Measurements from ENCODE around the gene CFAP65. TPM values are rescaled to one million over a fixed set of nuclear protein-coding genes. Genes with fewer than 3 reads are reported as not detected.

CFAP65 gene
- total and polyA plus RNA-seq, 7 donors = under 0.01 to 0.10 (median under 0.01) TPM; not detected in 4

- WGBS, 2 donors = 13 to 14% methylated on average over 9 of the region's 9 CpGs
- intact Hi-C loops (cut with DNase I) = loop anchor here (10.0 kb wide), 1 partner anchor 155 kb away; no protein-coding TSS in a partner anchor
- Histone ChIP-seq H3K27ac (no peak overlapping the region), H3K4me1 (peaks cover 0 to 33% (median 30%) of the 10 kb centered on the region in 4 donors), H3K27me3 (peaks cover 40 to 98% (median 74%) of the 10 kb centered on the region in 3 donors), H3K4me3 (no peak overlapping the region), H3K36me3 (no peaks in the 10 kb centered on the region), H3K9me3 (no peaks in the 10 kb centered on the region)
- TF ChIP-seq POLR2AphosphoS5 (IDR thresholded peaks at IDR 0.05) (no peak), CTCF (IDR thresholded peaks at IDR 0.05) (no peak), POLR2A (IDR thresholded peaks at IDR 0.05) (no peak), EP300 (IDR thresholded peaks at IDR 0.05) (no peak)
- no peak for DNase-seq
Measured at GRCh38 chr2:218999881-219000568, 41.3 kb downstream of the CFAP65 start.

- whole genome bisulfite sequencing, 2 donors = 54 to 70% methylated on average over 10 of the region's 10 CpGs
Measured at GRCh38 chr2:218999021-218999880, 42.1 kb downstream of the CFAP65 start.

GRCh38 chr2:218998414-218999002, 42.8 kb downstream of the CFAP65 start:
- Histone ChIP-seq H3K27me3 (peaks cover 51 to 98% (median 78%) of the 10 kb centered on the region in 3 donors), H3K9me3 (no peaks in the 10 kb centered on the region), H3K27ac (no peak overlapping the region), H3K4me1 (peaks cover 0 to 43% (median 38%) of the 10 kb centered on the region in 4 donors), H3K36me3 (no peaks in the 10 kb centered on the region), H3K4me3 (no peak overlapping the region)
- TF ChIP-seq POLR2AphosphoS5 (IDR thresholded peaks at IDR 0.05) (no peak), EP300 (IDR thresholded peaks at IDR 0.05) (no peak), POLR2A (IDR thresholded peaks at IDR 0.05) (no peak), CTCF (IDR thresholded peaks at IDR 0.05) (no peak)
- 60 to 66% methylated on average over 12 of the region's 12 CpGs for WGBS, 2 donors
- intact Hi-C loops (cut with DNase I) = loop anchor here (10.0 kb wide), 1 partner anchor 156 kb away; no protein-coding TSS in a partner anchor
- DNase-seq = no peak

More at GRCh38 chr2:218999021-218999880, 42.1 kb downstream of the CFAP65 start:
- TF ChIP-seq POLR2AphosphoS5 (IDR thresholded peaks at IDR 0.05) = no peak
- intact Hi-C loops (cut with DNase I) = loop anchor here (10.0 kb wide), 1 partner anchor 156 kb away; no protein-coding TSS in a partner anchor
- Histone ChIP-seq H3K36me3 (no peaks in the 10 kb centered on the region), H3K27ac (no peak overlapping the region), H3K4me1 (peaks cover 0 to 35% (median 31%) of the 10 kb centered on the region in 4 donors), H3K27me3 (peaks cover 44 to 98% (median 78%) of the 10 kb centered on the region in 3 donors), H3K4me3 (no peak overlapping the region), H3K9me3 (no peaks in the 10 kb centered on the region)
- no peak for DNase-seq

GRCh38 chr2:218997731-218998130, 43.6 kb downstream of the CFAP65 start:
- TF ChIP-seq POLR2AphosphoS5 (IDR thresholded peaks at IDR 0.05) (no peak), CTCF (IDR thresholded peaks at IDR 0.05) (no peak), POLR2A (IDR thresholded peaks at IDR 0.05) (no peak), EP300 (IDR thresholded peaks at IDR 0.05) (no peak)
- WGBS, 2 donors = 45 to 65% methylated on average over 2 of the region's 2 CpGs
- H3K27ac ChIP-seq = no peak overlapping the region
- intact Hi-C loops (cut with DNase I) = loop anchor here (10.0 kb wide), 1 partner anchor 157 kb away; no protein-coding TSS in a partner anchor
- peaks cover 0 to 43% (median 41%) of the 10 kb centered on the region in 4 donors for H3K4me1 ChIP-seq
- peaks cover 53 to 98% (median 78%) of the 10 kb centered on the region in 3 donors for H3K27me3 ChIP-seq
- no peak overlapping the region for H3K4me3 ChIP-seq
- no peaks in the 10 kb centered on the region for H3K9me3 ChIP-seq
- DNase-seq = no peak
- H3K36me3 ChIP-seq = no peaks in the 10 kb centered on the region
